Measurements from ENCODE around the gene PSORS1C2.

PSORS1C2 gene

DNA sequence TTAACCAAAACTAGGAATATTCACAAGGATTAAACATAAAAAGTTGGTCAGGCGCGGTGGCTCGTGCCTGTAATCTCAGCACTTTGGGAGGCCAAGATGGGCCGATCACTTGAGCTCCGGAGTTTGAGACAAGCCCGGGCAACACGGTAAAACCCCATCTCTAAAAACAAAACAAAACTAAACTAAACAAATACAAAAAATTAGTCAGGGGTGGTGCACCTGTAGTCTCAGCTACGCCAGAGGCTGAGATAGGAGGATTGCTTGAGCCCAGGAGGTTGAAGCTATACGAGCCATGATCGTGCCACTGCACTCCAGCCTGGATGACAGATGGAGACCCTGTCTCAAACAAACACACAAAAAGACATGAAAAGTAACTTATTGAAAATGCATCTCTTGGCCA lies 3.2 kb downstream of the PSORS1C2 start:
- no peak for DNase-seq

GRCh38 chr6:31132806-31133205 lies 6.1 kb downstream of the PSORS1C2 start:
- DNase-seq = no peak

- no peak for DNase-seq
Measured at GRCh38 chr6:31131595-31131994, 7.3 kb downstream of the PSORS1C2 start.

DNA sequence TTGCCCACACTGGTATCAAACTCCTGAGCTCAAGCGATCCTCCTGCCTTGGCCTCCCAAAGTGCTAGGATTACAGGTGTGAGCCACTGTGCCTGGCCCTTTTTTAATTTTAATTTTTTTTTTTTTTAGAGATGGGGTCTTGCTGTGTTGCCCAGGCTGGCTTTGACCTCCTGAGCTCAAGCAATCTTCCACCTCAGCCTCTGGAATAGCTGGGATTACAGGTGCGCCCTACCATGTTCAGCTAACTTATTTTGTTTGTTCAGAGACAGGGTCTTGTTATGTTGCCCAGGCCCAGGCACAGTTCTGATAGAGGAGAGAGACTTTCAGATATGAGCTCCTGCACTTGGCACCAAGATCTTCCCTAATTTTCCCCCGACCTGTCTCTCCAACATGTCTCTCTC lies 8.1 kb downstream of the PSORS1C2 start:
- DNase-seq = no peak

GRCh38 chr6:31129130-31129529 lies 9.7 kb downstream of the PSORS1C2 start:
- peak; percentile 42 for DNase-seq

DNA sequence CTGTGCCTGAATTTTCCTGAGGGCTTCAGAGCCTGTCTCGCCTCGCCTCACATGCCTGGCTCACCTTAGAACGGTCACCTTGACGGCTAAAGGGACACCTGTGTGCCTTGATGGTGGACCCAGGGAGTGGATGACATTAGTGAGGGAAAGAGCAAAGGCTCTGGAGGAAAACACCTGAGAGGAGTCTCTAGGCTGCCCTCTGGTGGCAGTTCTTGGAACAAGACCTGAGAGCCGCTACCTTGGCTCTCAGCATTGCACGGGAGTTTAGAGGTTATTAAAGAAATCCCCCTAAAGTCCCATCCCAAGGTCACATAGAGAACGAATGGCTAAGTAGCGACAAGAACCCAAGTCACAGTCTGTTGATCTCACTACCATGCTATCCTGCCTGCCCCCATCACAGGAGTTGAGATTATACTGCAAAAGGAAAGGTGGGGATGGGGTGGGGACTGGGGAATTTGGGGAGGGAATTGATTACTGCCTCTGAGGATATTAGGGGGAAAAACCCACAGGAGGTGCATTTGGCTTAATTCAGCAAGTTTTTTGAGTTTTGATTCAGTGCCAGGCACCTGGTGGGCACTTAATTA lies 10.7 kb downstream of the PSORS1C2 start:
- DNase-seq = peak; percentile 58

GRCh38 chr6:31126396-31127175 lies 12.3 kb downstream of the PSORS1C2 start:
- DNase-seq = no peak

GRCh38 chr6:31125586-31126363 lies 13.1 kb downstream of the PSORS1C2 start:
- no peak for DNase-seq

DNA sequence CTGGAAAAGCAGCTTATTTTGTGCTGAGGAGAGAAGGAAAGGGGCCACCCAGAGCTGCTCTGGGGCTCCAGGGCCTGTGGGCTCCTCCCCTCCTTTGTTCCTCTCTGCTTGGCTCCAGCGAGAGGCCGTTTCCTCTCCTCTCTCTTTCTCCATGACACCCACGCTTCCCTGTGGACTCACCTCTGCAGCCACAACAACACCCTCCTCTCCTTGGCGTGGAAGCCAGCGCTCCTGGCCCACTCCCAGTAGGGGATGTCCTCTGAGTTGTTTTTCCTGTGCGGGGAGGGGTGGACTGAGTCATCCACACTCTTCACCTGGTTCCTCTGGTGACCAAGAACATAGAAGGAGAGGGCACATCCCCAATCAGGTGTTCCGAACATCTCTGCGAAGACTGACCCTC lies 13.7 kb downstream of the PSORS1C2 start:
- peak; percentile 32 for DNase-seq

DNA sequence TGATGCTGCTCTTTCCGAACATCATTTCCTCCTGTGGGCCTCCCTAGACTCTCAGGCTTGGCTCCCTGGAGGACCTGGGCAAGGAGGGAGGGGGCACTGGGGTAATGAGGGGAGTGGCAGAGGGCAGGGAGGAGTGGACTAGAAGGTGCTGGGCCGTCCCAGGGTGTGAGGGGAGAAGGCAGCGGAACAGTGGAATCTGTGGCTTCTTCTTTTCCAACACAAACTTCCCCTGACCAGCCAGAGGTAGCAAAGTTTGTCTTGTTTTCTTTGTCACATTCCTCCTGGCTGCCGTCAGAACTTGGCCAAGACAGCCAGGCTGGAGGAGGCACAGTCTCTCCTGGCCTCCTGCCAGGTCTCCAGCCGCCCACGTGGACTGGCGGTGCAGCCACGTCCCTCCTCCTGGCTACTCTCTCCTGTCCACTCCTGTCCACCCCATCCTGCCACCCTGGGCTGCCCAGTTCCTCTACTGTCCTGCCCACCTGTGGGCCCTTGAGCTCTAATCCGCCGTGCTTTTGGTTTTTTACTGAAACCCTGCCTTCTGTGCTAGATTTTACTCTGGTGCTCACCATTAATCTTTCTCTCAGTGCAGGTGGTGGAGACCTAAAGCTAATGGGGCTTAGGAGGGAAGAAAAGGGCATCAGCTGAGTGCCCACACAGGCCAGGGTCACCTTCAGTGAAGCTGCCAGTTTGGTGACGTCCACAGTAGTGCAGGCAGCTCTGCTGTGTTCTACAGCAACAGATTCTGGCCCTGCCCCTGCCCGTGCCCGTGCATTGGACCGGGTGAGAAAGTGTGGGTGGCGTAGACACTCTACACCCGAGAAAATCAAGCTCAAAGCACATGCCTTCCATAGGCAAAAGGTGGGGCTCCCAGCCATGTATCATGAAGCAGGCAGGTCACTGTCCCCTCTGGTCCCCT lies 15.8 kb downstream of the PSORS1C2 start:
- no peak for DNase-seq

- no peak for DNase-seq
Measured at GRCh38 chr6:31121131-31121790, 17.6 kb downstream of the PSORS1C2 start.

GRCh38 chr6:31120151-31120915 lies 18.5 kb downstream of the PSORS1C2 start, which contains the start of gene CDSN:
TSS of gene CDSN (minus strand) at chr6:31120446. CDS start at chr6:31120419, 27 bp downstream.
- no peak for DNase-seq

- no peak for DNase-seq
Measured at GRCh38 chr6:31118178-31118577, 20.7 kb downstream of the PSORS1C2 start.

DNA sequence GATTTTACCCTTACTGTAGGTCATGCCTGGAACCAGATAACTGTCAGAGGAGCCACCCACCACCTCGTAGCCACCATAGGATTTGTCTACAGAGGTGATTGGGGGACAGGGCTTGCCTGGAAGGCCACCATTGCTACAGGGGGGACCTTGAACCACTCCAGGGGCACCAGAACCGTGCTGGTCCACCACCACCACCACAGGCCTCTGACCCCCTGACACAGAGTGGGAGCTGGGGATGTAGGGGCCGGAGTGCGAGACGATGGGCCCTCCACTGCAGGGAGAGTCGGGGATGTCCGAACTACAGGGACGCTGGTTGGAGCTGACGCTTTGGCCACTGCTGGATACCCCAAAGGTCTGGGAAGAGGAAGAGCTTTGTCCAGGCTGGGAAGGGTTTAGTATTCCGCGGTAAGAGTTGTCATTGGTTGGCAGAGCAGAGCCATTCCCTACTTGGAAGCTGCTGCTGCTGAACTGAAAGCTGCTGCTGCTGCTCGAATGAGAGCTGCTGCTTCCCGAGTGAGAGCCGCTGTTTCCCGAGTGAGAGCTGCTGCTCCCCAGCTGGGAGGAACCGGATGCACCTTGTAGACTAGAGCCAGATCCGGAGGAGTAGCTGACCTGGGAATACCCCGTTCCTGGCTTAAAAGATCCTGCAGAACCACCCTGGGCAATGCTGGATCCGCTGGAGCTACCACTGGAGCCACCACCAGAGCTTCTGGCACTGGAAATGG lies 22.0 kb downstream of the PSORS1C2 start:
- no peak for DNase-seq

DNA sequence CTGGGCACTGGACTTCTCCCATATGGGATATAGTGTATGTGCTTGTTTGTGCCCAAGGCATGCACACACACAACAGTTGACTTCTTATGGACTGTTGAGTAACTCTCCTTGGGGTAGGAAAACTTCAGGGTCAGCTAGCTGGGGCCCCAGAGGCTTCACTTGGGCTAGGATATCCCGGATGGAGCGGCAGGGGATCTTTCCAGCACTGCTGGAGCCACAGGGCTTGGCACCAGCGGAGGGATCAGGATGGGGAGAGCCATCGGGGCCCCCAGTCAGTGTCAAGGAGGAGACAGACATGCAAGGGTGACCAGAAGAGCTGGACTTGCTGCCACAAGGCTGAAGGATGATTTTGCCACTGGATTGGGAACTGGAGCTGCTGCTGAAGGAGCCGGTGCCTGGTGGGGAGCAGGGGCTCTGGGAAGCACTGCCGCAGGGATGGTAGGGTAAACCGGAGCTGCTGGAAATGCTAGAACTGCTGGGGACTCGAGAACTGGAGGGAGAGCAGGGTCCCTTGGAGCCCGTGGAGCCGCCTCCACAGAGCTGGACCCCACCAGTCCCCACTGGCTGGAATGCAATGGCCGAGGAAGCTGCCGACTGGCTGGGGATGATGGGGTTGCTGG lies 22.8 kb downstream of the PSORS1C2 start:
- DNase-seq = no peak

DNA sequence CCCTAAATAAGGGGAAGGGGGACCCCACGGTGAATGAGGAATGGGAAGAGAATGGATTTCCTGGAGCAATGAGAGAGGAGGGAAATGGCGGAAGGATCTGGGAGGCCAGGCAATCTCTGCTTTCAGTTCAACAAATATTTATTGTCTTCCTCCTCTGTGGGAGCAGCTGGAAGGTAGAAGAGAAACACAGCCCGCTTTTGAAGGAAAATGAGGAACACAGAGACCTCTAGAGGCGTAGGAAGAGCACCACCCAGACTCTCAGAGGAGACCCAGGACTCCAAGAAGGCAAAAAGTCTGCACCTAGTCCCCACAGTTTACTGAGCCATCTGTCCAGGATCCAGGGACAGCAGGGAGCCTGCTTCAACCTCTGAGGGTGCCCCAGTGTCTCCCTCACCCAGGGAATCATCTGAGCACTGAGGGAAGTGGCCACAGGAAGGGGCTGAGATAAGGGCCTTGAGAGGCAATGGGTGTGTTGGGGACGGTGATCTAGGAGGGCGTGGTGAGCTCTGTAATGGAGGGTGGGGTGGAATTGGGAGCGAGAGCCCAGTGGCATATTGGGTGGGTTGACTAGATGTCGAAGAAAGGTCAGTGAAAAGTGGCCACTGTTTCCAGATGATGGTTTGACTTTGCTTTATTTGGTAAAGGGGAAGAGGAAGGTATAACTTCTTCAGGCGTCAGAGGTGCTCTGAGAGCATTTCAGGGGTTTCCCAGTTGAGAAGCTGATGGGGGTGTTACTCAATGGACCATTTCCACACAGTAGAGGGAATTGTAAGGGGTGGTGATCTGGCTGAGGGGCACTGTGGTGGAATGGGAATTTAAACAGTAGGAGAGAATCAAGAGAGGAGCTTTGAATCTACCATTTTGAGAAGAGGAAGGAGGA lies 23.7 kb downstream of the PSORS1C2 start:
- DNase-seq = no peak

DNA sequence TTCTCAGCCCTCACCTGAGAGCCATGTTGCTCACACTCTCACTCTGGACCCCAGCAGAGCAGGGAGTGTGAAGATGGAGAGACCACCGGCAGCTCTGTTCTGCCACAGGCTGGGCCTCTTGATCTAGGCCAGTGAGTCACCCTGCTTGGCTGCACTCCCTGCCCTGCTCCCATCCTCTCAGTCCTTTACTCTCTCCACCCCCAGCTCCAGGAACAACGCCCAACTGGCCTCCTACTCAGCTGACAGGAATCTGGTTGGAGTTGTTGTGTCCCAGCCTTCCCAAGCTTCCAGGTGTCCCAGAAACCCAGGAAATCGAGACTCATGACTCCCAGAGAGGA lies 24.4 kb downstream of the PSORS1C2 start, which contains the start of gene PSORS1C1:
Gene PSORS1C1 (plus strand): TSS at position 260 of the 338 bp plus-strand sequence. CDS start 14,833 bp downstream, outside the sequence.
- DNase-seq = no peak

GRCh38 chr6:31113861-31114540 lies 24.9 kb downstream of the PSORS1C2 start:
- no peak for DNase-seq

All from NCI-H2029 (cell line).